ENCODE measurements around the gene SMG6. TPM values are rescaled to one million over a fixed set of nuclear protein-coding genes. Genes with fewer than 3 reads are reported as not detected.

The SMG6 gene
- total RNA-seq, 1 donor from 2014 or later = 39.7 TPM

GRCh38 chr17:2023256-2023655 is 280.3 kb downstream of the SMG6 start:
- peaks cover 58% of the 10 kb centered on the region for H3K27me3 Mint-ChIP-seq (ENCODE audit: low read depth, unreplicated experiment)
- no peak overlapping the region for H3K27ac Mint-ChIP-seq (ENCODE audit: unreplicated experiment)
- Histone ChIP-seq H3K4me1 (ENCODE audit: insufficient read depth, low read length) (peaks cover 16% of the 10 kb centered on the region), H3K4me3 (ENCODE audit: insufficient read depth, low read depth, low read length) (no peak overlapping the region), H3K27me3 (ENCODE audit: insufficient read depth, low read length) (peaks cover 57% of the 10 kb centered on the region), H3K36me3 (ENCODE audit: insufficient read depth, low read length) (no peaks in the 10 kb centered on the region), H3K27ac (ENCODE audit: low read depth, low read length) (no peak overlapping the region), H3K4me2 (ENCODE audit: low read length) (no peak overlapping the region), H2AFZ (ENCODE audit: low read depth, low read length) (no peak overlapping the region), H3K9ac (ENCODE audit: low read length) (no peak overlapping the region), H3K9me3 (ENCODE audit: insufficient read depth, low read depth, low read length) (no peaks in the 10 kb centered on the region), H4K20me1 (ENCODE audit: insufficient read depth, low read length) (no peaks in the 10 kb centered on the region), H3K79me2 (ENCODE audit: insufficient read depth, low read length) (no peaks in the 10 kb centered on the region)
- no peak for FAIRE-seq
- no peaks in the 10 kb centered on the region for H3K36me3 Mint-ChIP-seq (ENCODE audit: low read depth, unreplicated experiment)
- DNase-seq (ENCODE audit: low read depth) = no peak
- TF ChIP-seq EZH2 (IDR thresholded peaks at IDR 0.05; ENCODE audit: insufficient read depth, low read length) (no peak), CTCF (IDR thresholded peaks at IDR 0.05; ENCODE audit: insufficient read depth, low read depth, low read length) (no peak)
- no peak overlapping the region for H3K4me3 Mint-ChIP-seq (ENCODE audit: unreplicated experiment)
- peaks cover 3% of the 10 kb centered on the region for H3K9me3 Mint-ChIP-seq (ENCODE audit: unreplicated experiment)
- H3K4me1 Mint-ChIP-seq (ENCODE audit: low read depth, unreplicated experiment) = no peaks in the 10 kb centered on the region

GRCh38 chr17:2022647-2023240 is 280.8 kb downstream of the SMG6 start:
- no peak overlapping the region for H3K4me3 Mint-ChIP-seq (ENCODE audit: unreplicated experiment)
- H3K36me3 Mint-ChIP-seq (ENCODE audit: low read depth, unreplicated experiment) = no peaks in the 10 kb centered on the region
- FAIRE-seq = no peak
- H2AFZ ChIP-seq (ENCODE audit: low read depth, low read length) = no peak overlapping the region
- H3K27me3 Mint-ChIP-seq (ENCODE audit: low read depth, unreplicated experiment) = peaks cover 58% of the 10 kb centered on the region
- no peaks in the 10 kb centered on the region for H3K79me2 ChIP-seq (ENCODE audit: insufficient read depth, low read length)
- H3K9me3 ChIP-seq (ENCODE audit: insufficient read depth, low read depth, low read length) = no peaks in the 10 kb centered on the region
- no peak overlapping the region for H3K4me3 ChIP-seq (ENCODE audit: insufficient read depth, low read depth, low read length)
- peaks cover 16% of the 10 kb centered on the region for H3K4me1 ChIP-seq (ENCODE audit: insufficient read depth, low read length)
- no peak overlapping the region for H3K9ac ChIP-seq (ENCODE audit: low read length)
- DNase-seq (ENCODE audit: low read depth) = no peak
- no peaks in the 10 kb centered on the region for H3K36me3 ChIP-seq (ENCODE audit: insufficient read depth, low read length)
- no peaks in the 10 kb centered on the region for H4K20me1 ChIP-seq (ENCODE audit: insufficient read depth, low read length)
- no peak overlapping the region for H3K27ac ChIP-seq (ENCODE audit: low read depth, low read length)
- TF ChIP-seq CTCF (IDR thresholded peaks at IDR 0.05; ENCODE audit: insufficient read depth, low read depth, low read length) = no peak
- TF ChIP-seq EZH2 (IDR thresholded peaks at IDR 0.05; ENCODE audit: insufficient read depth, low read length) = no peak
- peaks cover 62% of the 10 kb centered on the region for H3K27me3 ChIP-seq (ENCODE audit: insufficient read depth, low read length)
- peaks cover 3% of the 10 kb centered on the region for H3K9me3 Mint-ChIP-seq (ENCODE audit: unreplicated experiment)
- H3K4me1 Mint-ChIP-seq (ENCODE audit: low read depth, unreplicated experiment) = no peaks in the 10 kb centered on the region
- H3K4me2 ChIP-seq (ENCODE audit: low read length) = no peak overlapping the region
- no peak overlapping the region for H3K27ac Mint-ChIP-seq (ENCODE audit: unreplicated experiment)

GRCh38 chr17:2020721-2021120 is 282.9 kb downstream of the SMG6 start:
- no peak for TF ChIP-seq CTCF (IDR thresholded peaks at IDR 0.05; ENCODE audit: insufficient read depth, low read depth, low read length)
- TF ChIP-seq EZH2 (IDR thresholded peaks at IDR 0.05; ENCODE audit: insufficient read depth, low read length) = no peak
- DNase-seq (ENCODE audit: low read depth) = no peak
- no peaks in the 10 kb centered on the region for H4K20me1 ChIP-seq (ENCODE audit: insufficient read depth, low read length)
- H3K36me3 Mint-ChIP-seq (ENCODE audit: low read depth, unreplicated experiment) = no peaks in the 10 kb centered on the region
- H3K36me3 ChIP-seq (ENCODE audit: insufficient read depth, low read length) = no peaks in the 10 kb centered on the region
- H3K27ac ChIP-seq (ENCODE audit: low read depth, low read length) = no peak overlapping the region
- H3K27me3 Mint-ChIP-seq (ENCODE audit: low read depth, unreplicated experiment) = peaks cover 61% of the 10 kb centered on the region
- no peaks in the 10 kb centered on the region for H3K4me1 Mint-ChIP-seq (ENCODE audit: low read depth, unreplicated experiment)
- no peak overlapping the region for H3K4me2 ChIP-seq (ENCODE audit: low read length)
- no peaks in the 10 kb centered on the region for H3K9me3 Mint-ChIP-seq (ENCODE audit: unreplicated experiment)
- H3K27me3 ChIP-seq (ENCODE audit: insufficient read depth, low read length) = peaks cover 68% of the 10 kb centered on the region
- H3K4me3 ChIP-seq (ENCODE audit: insufficient read depth, low read depth, low read length) = no peak overlapping the region
- H3K27ac Mint-ChIP-seq (ENCODE audit: unreplicated experiment) = no peak overlapping the region
- H3K4me3 Mint-ChIP-seq (ENCODE audit: unreplicated experiment) = no peak overlapping the region
- H3K79me2 ChIP-seq (ENCODE audit: insufficient read depth, low read length) = no peaks in the 10 kb centered on the region
- H2AFZ ChIP-seq (ENCODE audit: low read depth, low read length) = no peak overlapping the region
- peaks cover 13% of the 10 kb centered on the region for H3K4me1 ChIP-seq (ENCODE audit: insufficient read depth, low read length)
- no peak overlapping the region for H3K9ac ChIP-seq (ENCODE audit: low read length)
- H3K9me3 ChIP-seq (ENCODE audit: insufficient read depth, low read depth, low read length) = no peaks in the 10 kb centered on the region
- FAIRE-seq = no peak

Measured in astrocyte (in vitro differentiated cells and primary cell).